NB4 (cell line): ENCODE measurements around the gene C11orf68.

Experiments
- DNase-seq: peaks from one replicate; pipeline ENCODE4 v3.0.0; 2010; ENCODE audit warnings: low read depth
- H3K4me3 ChIP-seq: one replicate; pipeline ENCODE4 v1.5.1; 2011; ENCODE audit warnings: mild to moderate bottlenecking, low read depth, low read length, moderate library complexity
- MYC ChIP-seq: IDR thresholded peaks from 2 replicates; pipeline ENCODE4 v1.6.1; 2011; ENCODE audit warnings: low read depth, low read length
- POLR2A ChIP-seq: IDR thresholded peaks from 2 replicates; pipeline ENCODE4 v1.6.1; 2011; ENCODE audit warnings: mild to moderate bottlenecking; ENCODE audit not compliant: insufficient read length; ENCODE audit errors: extremely low read depth
- TF ChIP-seq, protein P1 (sequence below): IDR thresholded peaks from one replicate; pipeline ENCODE4 v1.5.1; 2012; ENCODE audit warnings: low read depth, low read length
- TF ChIP-seq, protein P2 (sequence below): IDR thresholded peaks from 2 replicates; pipeline ENCODE4 v1.6.1; 2011; ENCODE audit warnings: low read depth, low read length

Gene C11orf68

GRCh38 chr11:65945430-65945911 lies 26.6 kb upstream of the C11orf68 start, which contains the start of gene TSGA10IP:
Gene TSGA10IP (plus strand): TSS chr11:65945480. CDS start chr11:65945676, 196 bp downstream.
- TF ChIP-seq, protein P1, sequence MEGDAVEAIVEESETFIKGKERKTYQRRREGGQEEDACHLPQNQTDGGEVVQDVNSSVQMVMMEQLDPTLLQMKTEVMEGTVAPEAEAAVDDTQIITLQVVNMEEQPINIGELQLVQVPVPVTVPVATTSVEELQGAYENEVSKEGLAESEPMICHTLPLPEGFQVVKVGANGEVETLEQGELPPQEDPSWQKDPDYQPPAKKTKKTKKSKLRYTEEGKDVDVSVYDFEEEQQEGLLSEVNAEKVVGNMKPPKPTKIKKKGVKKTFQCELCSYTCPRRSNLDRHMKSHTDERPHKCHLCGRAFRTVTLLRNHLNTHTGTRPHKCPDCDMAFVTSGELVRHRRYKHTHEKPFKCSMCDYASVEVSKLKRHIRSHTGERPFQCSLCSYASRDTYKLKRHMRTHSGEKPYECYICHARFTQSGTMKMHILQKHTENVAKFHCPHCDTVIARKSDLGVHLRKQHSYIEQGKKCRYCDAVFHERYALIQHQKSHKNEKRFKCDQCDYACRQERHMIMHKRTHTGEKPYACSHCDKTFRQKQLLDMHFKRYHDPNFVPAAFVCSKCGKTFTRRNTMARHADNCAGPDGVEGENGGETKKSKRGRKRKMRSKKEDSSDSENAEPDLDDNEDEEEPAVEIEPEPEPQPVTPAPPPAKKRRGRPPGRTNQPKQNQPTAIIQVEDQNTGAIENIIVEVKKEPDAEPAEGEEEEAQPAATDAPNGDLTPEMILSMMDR = no peak
- TF ChIP-seq, protein P2, sequence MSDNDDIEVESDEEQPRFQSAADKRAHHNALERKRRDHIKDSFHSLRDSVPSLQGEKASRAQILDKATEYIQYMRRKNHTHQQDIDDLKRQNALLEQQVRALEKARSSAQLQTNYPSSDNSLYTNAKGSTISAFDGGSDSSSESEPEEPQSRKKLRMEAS = no peak
- TF ChIP-seq POLR2A = no peak
- no peak for TF ChIP-seq MYC
- no peak within 1 kb of the TSS for H3K4me3 ChIP-seq
- no peak for DNase-seq

GRCh38 chr11:65944767-65945166 lies 25.9 kb upstream of the C11orf68 start:
- TF ChIP-seq MYC (no peak), POLR2A (no peak)
- TF ChIP-seq, protein P1 = no peak
- TF ChIP-seq, protein P2 = no peak
- no peak for DNase-seq
- H3K4me3 ChIP-seq = no peak overlapping the region

DNA sequence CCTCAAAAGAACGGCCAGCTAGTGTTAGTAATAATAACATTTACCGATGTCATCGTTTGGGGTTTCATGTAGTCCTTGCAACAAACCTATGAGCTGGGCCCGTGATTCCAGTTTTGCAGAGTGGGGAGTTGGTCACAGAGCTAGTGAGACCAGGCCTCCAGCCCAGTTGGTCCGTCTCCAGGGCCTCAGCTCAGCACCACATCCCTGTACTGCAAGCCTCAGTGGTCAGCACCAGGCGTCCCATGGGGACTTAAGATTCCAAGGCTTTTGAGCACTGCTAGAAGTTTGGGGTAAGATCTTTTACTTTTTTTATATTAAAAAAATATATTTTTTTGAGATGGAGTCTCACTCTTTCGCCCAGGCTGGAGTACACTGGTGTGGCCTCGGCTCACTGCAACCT lies 25.3 kb upstream of the C11orf68 start:
- no peak for DNase-seq
- TF ChIP-seq, protein P1 = no peak
- TF ChIP-seq POLR2A = no peak
- H3K4me3 ChIP-seq = no peak overlapping the region

GRCh38 chr11:65942531-65942930 lies 23.7 kb upstream of the C11orf68 start:
- no peak overlapping the region for H3K4me3 ChIP-seq
- DNase-seq = no peak
- TF ChIP-seq POLR2A (no peak), MYC (no peak)
- TF ChIP-seq, protein P2 = no peak
- TF ChIP-seq, protein P1 = no peak

DNA sequence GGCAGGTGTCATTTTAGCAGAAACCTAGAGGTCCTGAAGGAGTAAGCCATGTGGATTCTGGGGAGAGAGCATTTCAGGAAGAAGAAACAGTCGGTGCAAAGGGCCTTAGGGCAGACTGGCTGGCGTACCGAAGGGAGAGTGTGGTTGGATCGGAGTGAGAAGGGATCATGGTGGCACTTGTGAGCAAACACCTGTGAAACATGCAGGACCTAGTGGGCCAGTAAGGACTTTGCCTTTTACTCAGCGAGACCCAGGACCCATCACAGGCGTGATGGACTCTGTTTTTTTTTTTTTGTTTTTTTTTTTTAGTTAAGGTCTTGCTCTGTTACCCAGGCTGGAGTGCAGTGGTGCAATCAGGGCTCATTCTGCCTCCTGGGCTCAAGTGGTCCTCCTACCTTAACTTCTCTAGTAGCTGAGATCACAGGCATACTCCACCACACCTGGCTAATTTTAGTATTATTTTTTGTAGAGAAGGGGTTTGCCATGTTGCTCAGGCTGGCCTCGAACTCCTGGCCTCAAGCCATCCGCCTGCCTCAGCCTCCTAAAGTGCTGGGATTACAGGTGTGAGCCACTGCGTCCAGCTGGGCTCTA lies 23.0 kb upstream of the C11orf68 start:
- H3K4me3 ChIP-seq = no peak overlapping the region
- TF ChIP-seq MYC = no peak
- TF ChIP-seq, protein P1 = no peak
- no peak for TF ChIP-seq POLR2A
- TF ChIP-seq, protein P2 = no peak
- no peak for DNase-seq
